ENCODE results near the gene LIN7C. TPM values are rescaled to one million over a fixed set of nuclear protein-coding genes. Genes with fewer than 3 reads are reported as not detected.
"Not testable (repeated sequence)": the region's sequence is repeated elsewhere in the genome, so short reads cannot be mapped to it uniquely, and the experiment has no call there.

Gene LIN7C
- total RNA-seq, 1 donor from 2014 or later = 93.7 TPM

GRCh38 chr11:27528712-27529111 lies 22.1 kb upstream of the LIN7C start:
- Histone ChIP-seq H3K4me3 (ENCODE audit: low read depth, low read length) (no peak overlapping the region), H3K27me3 (ENCODE audit: control insufficient read depth, insufficient read depth, low read length) (no peaks in the 10 kb centered on the region), H3K36me3 (ENCODE audit: control insufficient read depth, insufficient read depth, low read length) (no peaks in the 10 kb centered on the region)
- no peak for DNase-seq (ENCODE audit: low read depth)
- TF ChIP-seq CTCF (IDR thresholded peaks at IDR 0.05; ENCODE audit: insufficient read depth, low read length, severe bottlenecking) = no peak
- FAIRE-seq = no peak

GRCh38 chr11:27526535-27526934 lies 20.0 kb upstream of the LIN7C start:
- Histone ChIP-seq H3K36me3 (ENCODE audit: control insufficient read depth, insufficient read depth, low read length) (no peaks in the 10 kb centered on the region), H3K27me3 (ENCODE audit: control insufficient read depth, insufficient read depth, low read length) (no peaks in the 10 kb centered on the region), H3K4me3 (ENCODE audit: low read depth, low read length) (no peak overlapping the region)
- no peak for DNase-seq (ENCODE audit: low read depth)
- FAIRE-seq = no peak
- TF ChIP-seq CTCF (IDR thresholded peaks at IDR 0.05; ENCODE audit: insufficient read depth, low read length, severe bottlenecking) = no peak

GRCh38 chr11:27525824-27526516 lies 19.4 kb upstream of the LIN7C start:
- TF ChIP-seq CTCF (IDR thresholded peaks at IDR 0.05; ENCODE audit: insufficient read depth, low read length, severe bottlenecking) = no peak
- no peaks in the 10 kb centered on the region for H3K36me3 ChIP-seq (ENCODE audit: control insufficient read depth, insufficient read depth, low read length)
- no peaks in the 10 kb centered on the region for H3K27me3 ChIP-seq (ENCODE audit: control insufficient read depth, insufficient read depth, low read length)
- no peak for FAIRE-seq
- no peak for DNase-seq (ENCODE audit: low read depth)
- H3K4me3 ChIP-seq (ENCODE audit: low read depth, low read length) = no peak overlapping the region

GRCh38 chr11:27524155-27524554 lies 17.6 kb upstream of the LIN7C start:
- TF ChIP-seq CTCF (IDR thresholded peaks at IDR 0.05; ENCODE audit: insufficient read depth, low read length, severe bottlenecking) = no peak
- Histone ChIP-seq H3K4me3 (ENCODE audit: low read depth, low read length) (no peak overlapping the region), H3K36me3 (ENCODE audit: control insufficient read depth, insufficient read depth, low read length) (no peaks in the 10 kb centered on the region), H3K27me3 (ENCODE audit: control insufficient read depth, insufficient read depth, low read length) (no peaks in the 10 kb centered on the region)
- peak; percentile 71 for DNase-seq (ENCODE audit: low read depth)
- FAIRE-seq = no peak

GRCh38 chr11:27520226-27520625 lies 13.7 kb upstream of the LIN7C start:
- TF ChIP-seq CTCF (IDR thresholded peaks at IDR 0.05; ENCODE audit: insufficient read depth, low read length, severe bottlenecking) = no peak
- Histone ChIP-seq H3K36me3 (ENCODE audit: control insufficient read depth, insufficient read depth, low read length) (no peaks in the 10 kb centered on the region), H3K27me3 (ENCODE audit: control insufficient read depth, insufficient read depth, low read length) (no peaks in the 10 kb centered on the region), H3K4me3 (ENCODE audit: low read depth, low read length) (no peak overlapping the region)
- FAIRE-seq (no peak), DNase-seq (ENCODE audit: low read depth) (no peak)

GRCh38 chr11:27518518-27518917 lies 11.9 kb upstream of the LIN7C start:
- no peak for DNase-seq (ENCODE audit: low read depth)
- TF ChIP-seq CTCF (IDR thresholded peaks at IDR 0.05; ENCODE audit: insufficient read depth, low read length, severe bottlenecking) = no peak
- FAIRE-seq = no peak

GRCh38 chr11:27517490-27517889 lies 10.9 kb upstream of the LIN7C start:
- not testable (repeated sequence) for H3K4me3 ChIP-seq (ENCODE audit: low read depth, low read length); H3K36me3 ChIP-seq (ENCODE audit: control insufficient read depth, insufficient read depth, low read length); DNase-seq (ENCODE audit: low read depth); H3K27me3 ChIP-seq (ENCODE audit: control insufficient read depth, insufficient read depth, low read length); FAIRE-seq

More at GRCh38 chr11:27518518-27518917, 11.9 kb upstream of the LIN7C start:
- Histone ChIP-seq H3K27me3 (ENCODE audit: control insufficient read depth, insufficient read depth, low read length) (no peaks in the 10 kb centered on the region), H3K36me3 (ENCODE audit: control insufficient read depth, insufficient read depth, low read length) (no peaks in the 10 kb centered on the region), H3K4me3 (ENCODE audit: low read depth, low read length) (no peak overlapping the region)

Data from bronchial epithelial cell (primary cell).